Upper lobe of left lung (tissue), 6 donors: ENCODE measurements around the gene TFCP2. TPM values are rescaled to one million over a fixed set of nuclear protein-coding genes. Genes with fewer than 3 reads are reported as not detected.

Experiments used
- ATAC-seq, 2 donors: fragments of 200-7000 bp; cut with Tn5 transposase; one replicate each; pipeline ENCODE4 v1.9.1; 2022; ENCODE audit warnings: mild to moderate bottlenecking in 2 of 2, moderate library complexity in 2 of 2; ENCODE audit not compliant: low FRiP score in 2 of 2
- DNase-seq, 2 donors: peaks; one replicate each; pipeline ENCODE4 v3.0.0-alpha.2; 2019 to 2020
- H3K27ac ChIP-seq, 4 donors: fragments of 200-600 bp; sonication (generic); one replicate each; pipeline ENCODE4 v1.5.1; 2016 to 2019
- H3K27me3 ChIP-seq, 4 donors: fragments of 200-600 bp; sonication (generic); one replicate each; pipeline ENCODE4 v1.5.1; 2017 to 2019
- H3K36me3 ChIP-seq, 4 donors: fragments of 200-600 bp; sonication (generic); one replicate each; pipeline ENCODE4 v1.5.1; 2016 to 2019
- H3K4me1 ChIP-seq, 4 donors: fragments of 200-600 bp; sonication (generic); one replicate each; pipeline ENCODE4 v1.5.1; 2018 to 2019
- H3K4me3 ChIP-seq, 4 donors: fragments of 200-600 bp; sonication (generic); one replicate each; pipeline ENCODE4 v1.5.1; 2017 to 2019; ENCODE audit warnings: mild to moderate bottlenecking in 2 of 4, moderate library complexity in 1 of 4
- H3K9me3 ChIP-seq, 4 donors: fragments of 200-600 bp; sonication (generic); one replicate each; pipeline ENCODE4 v1.5.1; 2018 to 2019
- EP300 ChIP-seq, 4 donors: sonication (generic); formaldehyde crosslinking; IDR thresholded peaks; one replicate each; pipeline ENCODE4 v1.5.1; 2017; ENCODE audit warnings: antibody characterized with exemption in 4 of 4, control low read depth in 2 of 4
- POLR2A ChIP-seq, 4 donors: fragments of 450-650 bp; IDR thresholded peaks; one replicate each; pipeline ENCODE4 v1.5.1; 2016 to 2017; ENCODE audit warnings: antibody characterized with exemption in 4 of 4, mild to moderate bottlenecking in 2 of 4
- POLR2AphosphoS5 ChIP-seq, 2 donors: sonication (generic); formaldehyde crosslinking; IDR thresholded peaks; one replicate each; pipeline ENCODE4 v1.5.1; 2017; ENCODE audit warnings: antibody characterized with exemption in 2 of 2
- WGBS, 2 donors: methylation state at CpG; one replicate each; pipeline ENCODE4 v1.1.5; 2017 to 2018; 5-methylcytosine and 5-hydroxymethylcytosine counted together
- total RNA-seq, 6 donors: library from RNA; depleted of rRNA in 4 of 6; stranded (reverse); fragments of >200 nt in 4 of 6; gene quantifications; one replicate each; pipeline versions ENCODE4 v1.1.0 to v1.2.1, GENCODE V29; 2016 to 2021
- TF ChIP-seq, protein P1 (sequence below), 6 experiments: fragments of 450-650 bp in 4 of 6; fragments of 200-600 bp in 2 of 6; sonication (generic) in 2 of 6; IDR thresholded peaks; one replicate each; pipeline ENCODE4 v1.5.1; 2016 to 2019; ENCODE audit warnings: antibody characterized with exemption in 6 of 6
- donor health status: DM: no; HTN: no; CAD: no; lungs with moderate emphysema.
- donor health status: DM: no; HTN: yes; CAD: no; lungs with severe emphysema.

Gene TFCP2
- total RNA-seq, 6 donors from 2014 or later, result 9.6 to 23.3 (median 20.0) TPM

DNA sequence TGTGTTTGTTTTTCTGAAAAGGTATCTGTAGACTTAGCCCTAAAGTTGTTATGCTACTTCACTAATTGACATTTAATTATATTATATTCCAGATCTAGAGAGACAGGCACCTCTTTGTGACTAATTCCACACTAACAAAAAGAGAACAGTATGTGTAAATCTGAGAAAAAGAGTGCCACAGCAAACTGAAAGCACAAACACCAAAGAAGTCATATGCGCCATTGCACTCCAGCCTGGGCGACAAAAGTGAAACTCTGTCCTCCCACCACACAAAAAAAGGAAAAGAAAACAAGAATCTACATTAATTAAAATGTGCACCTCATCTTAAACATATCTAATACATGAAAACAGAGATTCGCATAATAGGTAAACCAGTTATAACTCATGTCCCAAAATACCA, 85.1 kb downstream of the TFCP2 start:
- no peaks in the 10 kb centered on the region for H3K27me3 ChIP-seq
- 87 to 94% methylated on average over 3 of the region's 3 CpGs for WGBS, 2 donors
- no peak for DNase-seq
- peaks cover 0 to 14% (median 2%) of the 10 kb centered on the region in 4 donors for H3K36me3 ChIP-seq
- TF ChIP-seq POLR2AphosphoS5 (IDR thresholded peaks at IDR 0.05) (no peak), POLR2A (IDR thresholded peaks at IDR 0.05) (no peak), EP300 (IDR thresholded peaks at IDR 0.05) (no peak)
- TF ChIP-seq, protein P1, sequence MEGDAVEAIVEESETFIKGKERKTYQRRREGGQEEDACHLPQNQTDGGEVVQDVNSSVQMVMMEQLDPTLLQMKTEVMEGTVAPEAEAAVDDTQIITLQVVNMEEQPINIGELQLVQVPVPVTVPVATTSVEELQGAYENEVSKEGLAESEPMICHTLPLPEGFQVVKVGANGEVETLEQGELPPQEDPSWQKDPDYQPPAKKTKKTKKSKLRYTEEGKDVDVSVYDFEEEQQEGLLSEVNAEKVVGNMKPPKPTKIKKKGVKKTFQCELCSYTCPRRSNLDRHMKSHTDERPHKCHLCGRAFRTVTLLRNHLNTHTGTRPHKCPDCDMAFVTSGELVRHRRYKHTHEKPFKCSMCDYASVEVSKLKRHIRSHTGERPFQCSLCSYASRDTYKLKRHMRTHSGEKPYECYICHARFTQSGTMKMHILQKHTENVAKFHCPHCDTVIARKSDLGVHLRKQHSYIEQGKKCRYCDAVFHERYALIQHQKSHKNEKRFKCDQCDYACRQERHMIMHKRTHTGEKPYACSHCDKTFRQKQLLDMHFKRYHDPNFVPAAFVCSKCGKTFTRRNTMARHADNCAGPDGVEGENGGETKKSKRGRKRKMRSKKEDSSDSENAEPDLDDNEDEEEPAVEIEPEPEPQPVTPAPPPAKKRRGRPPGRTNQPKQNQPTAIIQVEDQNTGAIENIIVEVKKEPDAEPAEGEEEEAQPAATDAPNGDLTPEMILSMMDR (IDR thresholded peaks at IDR 0.05), result no peak
- peaks cover 0 to 6% (median 5%) of the 10 kb centered on the region in 4 donors for H3K4me1 ChIP-seq
- H3K9me3 ChIP-seq, result no peaks in the 10 kb centered on the region
- ATAC-seq, result no peak
- no peak overlapping the region for H3K27ac ChIP-seq
- no peak overlapping the region for H3K4me3 ChIP-seq

DNA sequence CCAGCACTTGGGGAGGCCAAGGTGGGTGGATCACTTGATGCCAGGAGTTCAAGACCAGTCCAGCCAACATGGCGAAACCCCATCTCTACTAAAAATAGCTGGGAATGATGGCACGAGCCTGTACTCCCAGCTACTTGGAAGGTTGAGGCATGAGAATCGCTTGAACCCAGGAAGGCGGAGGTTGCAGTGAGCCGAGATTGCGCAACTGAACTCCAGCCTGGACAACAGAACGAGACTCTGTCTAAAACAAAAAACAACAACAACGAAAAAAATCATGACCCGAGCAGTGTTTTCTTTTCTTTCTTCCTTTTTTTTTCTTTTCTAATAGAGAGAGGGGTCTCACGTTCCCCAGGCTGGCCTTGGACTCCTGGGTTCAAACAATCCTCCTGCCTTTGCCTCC, 86.0 kb downstream of the TFCP2 start:
- 91 to 92% methylated on average over 10 of the region's 10 CpGs for WGBS, 2 donors

DNA sequence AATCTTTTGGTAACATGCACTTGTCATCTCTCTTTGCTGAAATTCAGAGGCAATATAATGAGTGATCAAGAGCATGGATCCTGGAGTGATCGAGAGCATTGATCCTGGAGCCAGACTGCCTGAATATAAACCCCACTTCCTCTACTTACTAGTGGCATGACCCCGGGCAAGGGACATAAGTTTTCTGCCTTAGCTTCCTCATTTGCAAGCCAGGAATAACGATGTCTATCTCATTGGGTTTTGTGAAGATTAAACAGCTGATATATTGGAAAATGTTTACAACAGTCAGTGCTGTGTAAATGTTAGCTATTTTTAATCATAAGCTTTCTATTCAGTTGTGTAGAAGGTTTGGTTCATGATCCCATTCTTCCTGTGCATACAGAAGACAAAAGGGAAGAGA, 87.2 kb downstream of the TFCP2 start:
- H3K4me1 ChIP-seq, result peaks cover 12 to 22% (median 17%) of the 10 kb centered on the region in 4 donors
- no peak for DNase-seq
- H3K27me3 ChIP-seq, result no peaks in the 10 kb centered on the region
- ATAC-seq, result no peak
- 49 to 55% methylated on average over 3 of the region's 3 CpGs for WGBS, 2 donors
- no peak overlapping the region for H3K27ac ChIP-seq
- no peak overlapping the region for H3K4me3 ChIP-seq
- no peaks in the 10 kb centered on the region for H3K9me3 ChIP-seq
- no peaks in the 10 kb centered on the region for H3K36me3 ChIP-seq
- TF ChIP-seq EP300 (IDR thresholded peaks at IDR 0.05), result no peak
- TF ChIP-seq POLR2AphosphoS5 (IDR thresholded peaks at IDR 0.05), result no peak
- no peak for TF ChIP-seq POLR2A (IDR thresholded peaks at IDR 0.05)
- TF ChIP-seq, protein P1 (IDR thresholded peaks at IDR 0.05), result no peak

More for the DNA sequence above, 86.0 kb downstream of the TFCP2 start:
- Histone ChIP-seq H3K27ac (no peak overlapping the region), H3K9me3 (no peaks in the 10 kb centered on the region), H3K4me1 (peaks cover 6 to 14% (median 11%) of the 10 kb centered on the region in 4 donors), H3K27me3 (no peaks in the 10 kb centered on the region), H3K36me3 (peaks cover 0 to 6% (median under 1%) of the 10 kb centered on the region in 4 donors), H3K4me3 (no peak overlapping the region)
- ATAC-seq (no peak), DNase-seq (no peak)
- no peak for TF ChIP-seq POLR2AphosphoS5 (IDR thresholded peaks at IDR 0.05)

DNA sequence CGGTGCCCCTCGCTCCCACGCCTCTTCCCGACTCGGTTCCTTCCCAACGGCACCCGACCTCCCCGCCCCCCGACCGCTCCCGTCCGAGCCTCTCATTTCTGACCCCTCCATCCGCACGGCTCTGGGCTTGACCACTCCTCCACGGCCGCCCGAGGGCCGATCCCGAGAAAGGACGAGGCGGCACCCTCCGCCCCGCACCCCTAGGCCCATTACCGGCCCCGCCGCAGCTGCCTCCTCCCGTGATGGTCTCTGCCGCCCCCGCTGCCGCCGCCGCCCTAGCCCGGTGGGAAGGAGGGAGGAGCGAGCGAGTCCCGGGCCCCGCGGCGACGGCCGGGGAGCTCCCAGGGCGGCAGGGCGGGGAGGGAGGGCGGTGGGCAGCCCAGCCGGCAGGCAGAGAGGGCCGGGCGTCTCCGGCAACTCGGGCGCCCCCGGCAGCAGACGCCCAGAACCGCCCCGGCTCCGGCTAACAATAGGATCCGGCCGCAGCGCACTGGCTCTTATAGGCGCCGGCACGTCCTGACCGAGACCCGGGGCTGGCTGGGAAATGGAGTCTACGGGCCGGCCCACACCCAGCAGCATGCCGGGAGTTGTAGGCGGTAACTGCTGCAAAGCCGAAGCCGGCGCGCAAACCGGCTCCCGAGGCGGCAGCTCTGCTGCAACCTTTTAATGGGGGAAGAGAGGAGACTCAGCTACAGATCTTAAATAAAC, 89.7 kb downstream of the TFCP2 start, which contains the start of gene CSRNP2:
Gene CSRNP2, minus strand, starts transcription at position 471 of the 708 bp plus-strand sequence. CDS start 7,035 bp downstream, outside the sequence.
- peak; percentile 100 for ATAC-seq
- Histone ChIP-seq H3K9me3 (no peaks in the 10 kb centered on the region), H3K4me1 (peaks cover 12 to 25% (median 17%) of the 10 kb centered on the region in 4 donors)

DNA sequence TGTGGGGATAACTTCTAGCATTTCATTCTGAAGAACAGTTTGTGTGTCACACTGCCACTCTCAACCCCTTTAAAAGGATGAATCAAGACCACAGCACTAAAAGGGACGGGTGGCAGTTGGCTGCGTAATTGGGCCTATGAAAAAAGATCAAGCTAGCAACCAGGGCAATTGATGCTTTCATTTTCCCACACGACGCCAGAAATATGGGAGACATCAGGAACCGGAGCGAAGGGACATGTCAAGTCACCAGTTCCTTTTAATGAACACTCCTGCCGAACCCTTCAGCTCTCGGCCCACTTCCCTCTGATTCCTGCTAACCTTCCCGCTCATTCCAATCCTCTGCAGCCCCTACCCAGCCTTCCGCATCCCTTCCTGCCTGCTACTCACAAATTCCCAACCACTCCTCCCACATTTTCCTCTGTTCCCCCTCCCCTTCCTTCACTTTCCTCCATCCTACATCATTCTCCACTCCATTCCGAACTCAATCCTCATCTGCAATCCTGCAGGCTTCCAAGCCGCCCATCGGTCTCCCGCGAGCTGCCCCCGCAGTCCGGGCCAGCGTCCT, 90.3 kb downstream of the TFCP2 start:
- peak in 1 of 2 donors; percentile 50 for ATAC-seq
- Histone ChIP-seq H3K9me3 (no peaks in the 10 kb centered on the region), H3K4me1 (peaks cover 16 to 31% (median 20%) of the 10 kb centered on the region in 4 donors), H3K27me3 (no peaks in the 10 kb centered on the region), H3K36me3 (no peaks in the 10 kb centered on the region), H3K27ac (peak overlapping the region; percentile 91 to 97 (median 93)), H3K4me3 (peak overlapping the region; percentile 78 to 85 (median 82))
- TF ChIP-seq, protein P1 (IDR thresholded peaks at IDR 0.05), result no peak
- TF ChIP-seq EP300 (IDR thresholded peaks at IDR 0.05) (no peak), POLR2AphosphoS5 (IDR thresholded peaks at IDR 0.05) (no peak), POLR2A (IDR thresholded peaks at IDR 0.05) (no peak)
- 2 to 3% methylated on average over 18 of the region's 18 CpGs for WGBS, 2 donors
- DNase-seq, result peak in 1 of 2 donors; percentile 26

More for the DNA sequence above, 89.7 kb downstream of the TFCP2 start, which contains the start of gene CSRNP2:
- TF ChIP-seq, protein P1 (IDR thresholded peaks at IDR 0.05), result peak in 3 of 6 experiments; percentile 20 to 30 (median 29)
- TF ChIP-seq EP300 (IDR thresholded peaks at IDR 0.05), result peak in 1 of 4 donors; percentile 66
- peak; percentile 92 to 99 (median 98) for TF ChIP-seq POLR2A (IDR thresholded peaks at IDR 0.05)
- peak; percentile 96 to 100 for TF ChIP-seq POLR2AphosphoS5 (IDR thresholded peaks at IDR 0.05)
- Histone ChIP-seq H3K27ac (peak within 1 kb of the TSS; percentile 91 to 97 (median 93)), H3K36me3 (no peaks in the 10 kb centered on the region), H3K27me3 (no peaks in the 10 kb centered on the region), H3K4me3 (peak within 1 kb of the TSS; percentile 78 to 85 (median 82))
- DNase-seq, result peak; percentile 98 to 99
- 1% methylated on average over 22 to 39 of the region's 74 CpGs for WGBS, 2 donors
